ENCODE results near the gene SDF4.
"Not testable (repeated sequence)": the region's sequence is repeated elsewhere in the genome, so short reads cannot be mapped to it uniquely, and the experiment has no call there.

The SDF4 gene

GRCh38 chr1:1198423-1199140 lies 33.2 kb downstream of the SDF4 start:
- DNase-seq (ENCODE audit: low spot score): no peak

- DNase-seq (ENCODE audit: low spot score): no peak
Observed at GRCh38 chr1:1197551-1198422, 34.0 kb downstream of the SDF4 start.

GRCh38 chr1:1197188-1197500 lies 34.7 kb downstream of the SDF4 start:
- no peak for DNase-seq (ENCODE audit: low spot score)

- DNase-seq (ENCODE audit: low spot score): no peak
Observed at GRCh38 chr1:1196431-1197187, 35.2 kb downstream of the SDF4 start.

GRCh38 chr1:1195726-1196125 lies 36.1 kb downstream of the SDF4 start:
- DNase-seq (ENCODE audit: low spot score): not testable (repeated sequence)

- DNase-seq (ENCODE audit: low spot score): no peak
Observed at GRCh38 chr1:1194723-1195122, 37.1 kb downstream of the SDF4 start.

GRCh38 chr1:1191734-1192133 lies 40.1 kb downstream of the SDF4 start:
- DNase-seq (ENCODE audit: low spot score): no peak

- DNase-seq (ENCODE audit: low spot score): no peak
Observed at GRCh38 chr1:1189111-1189510, 42.7 kb downstream of the SDF4 start.

GRCh38 chr1:1187938-1188337 lies 43.9 kb downstream of the SDF4 start:
- no peak for DNase-seq (ENCODE audit: low spot score)

- no peak for DNase-seq (ENCODE audit: low spot score)
Observed at GRCh38 chr1:1185101-1185765, 46.6 kb downstream of the SDF4 start.

GRCh38 chr1:1183833-1184775 lies 47.7 kb downstream of the SDF4 start:
- no peak for DNase-seq (ENCODE audit: low spot score)

GRCh38 chr1:1183221-1183747 lies 48.5 kb downstream of the SDF4 start:
- DNase-seq (ENCODE audit: low spot score): no peak

GRCh38 chr1:1182491-1183220 lies 49.1 kb downstream of the SDF4 start:
- DNase-seq (ENCODE audit: low spot score): no peak

- DNase-seq (ENCODE audit: low spot score): no peak
Observed at GRCh38 chr1:1181938-1182410, 49.8 kb downstream of the SDF4 start.

GRCh38 chr1:1181129-1181937 lies 50.5 kb downstream of the SDF4 start:
- DNase-seq (ENCODE audit: low spot score): no peak

- DNase-seq (ENCODE audit: low spot score): no peak
Observed at GRCh38 chr1:1179983-1180861, 51.6 kb downstream of the SDF4 start.

- no peak for DNase-seq (ENCODE audit: low spot score)
Observed at GRCh38 chr1:1179346-1179982, 52.3 kb downstream of the SDF4 start.

Data from left forelimb (tissue), 1 donor.